Neural progenitor cell (in vitro differentiated cells): ENCODE measurements around the gene KCNN2. TPM values are rescaled to one million over a fixed set of nuclear protein-coding genes. Genes with fewer than 3 reads are reported as not detected.

Experiments used
- DNase-seq: peaks from one replicate; pipeline ENCODE4 v3.0.0-alpha.2; 2016; ENCODE audit warnings: low spot score
- H2AFZ ChIP-seq: fragments of 200-600 bp; sonication (generic); replicated peaks from 2 replicates; pipeline ENCODE4 v1.6.1; 2016; ENCODE audit warnings: antibody characterized with exemption
- H3F3A ChIP-seq: fragments of 200-600 bp; sonication (generic); 2 replicates; pipeline ENCODE4 v1.6.1; 2016; ENCODE audit warnings: antibody characterized with exemption, low read depth
- H3K27ac ChIP-seq: fragments of 200-600 bp; sonication (generic); 2 replicates; pipeline ENCODE4 v1.5.1; 2016; ENCODE audit warnings: mild to moderate bottlenecking
- H3K27me3 ChIP-seq: fragments of 200-600 bp; sonication (generic); 2 replicates; pipeline ENCODE4 v1.6.1; 2016; ENCODE audit warnings: mild to moderate bottlenecking, moderate library complexity
- H3K36me3 ChIP-seq: fragments of 200-600 bp; sonication (generic); 2 replicates; pipeline ENCODE4 v1.5.1; 2016
- H3K4me1 ChIP-seq: fragments of 200-600 bp; sonication (generic); 2 replicates; pipeline ENCODE4 v1.6.1; 2016; ENCODE audit warnings: mixed run types
- H3K4me2 ChIP-seq: fragments of 200-600 bp; sonication (generic); 2 replicates; pipeline ENCODE4 v1.6.1; 2016
- H3K4me3 ChIP-seq: fragments of 200-600 bp; sonication (generic); 2 replicates; pipeline ENCODE4 v1.5.1; 2016
- H3K79me2 ChIP-seq: fragments of 200-600 bp; sonication (generic); 2 replicates; pipeline ENCODE4 v1.6.1; 2016; ENCODE audit warnings: low read depth
- H3K9ac ChIP-seq: fragments of 200-600 bp; sonication (generic); 2 replicates; pipeline ENCODE4 v1.6.1; 2016
- H3K9me3 ChIP-seq: fragments of 200-600 bp; sonication (generic); 2 replicates; pipeline ENCODE4 v1.5.1; 2016; ENCODE audit warnings: low read depth
- H4K20me1 ChIP-seq: fragments of 200-600 bp; sonication (generic); 2 replicates; pipeline ENCODE4 v1.6.1; 2016; ENCODE audit warnings: low read depth
- H3K27ac Mint-ChIP-seq: 3 replicates; pipeline ENCODE4 v1.8.0; 2021; ENCODE audit warnings: mixed read lengths
- H3K27me3 Mint-ChIP-seq: 2 replicates; pipeline ENCODE4 v1.8.0; 2022; ENCODE audit warnings: low read depth, mild to moderate bottlenecking, inconsistent platforms, moderate library complexity, mixed read lengths; ENCODE audit not compliant: insufficient read depth
- H3K36me3 Mint-ChIP-seq: 3 replicates; pipeline ENCODE4 v1.8.0; 2021; ENCODE audit warnings: mixed read lengths
- H3K4me1 Mint-ChIP-seq: 3 replicates; pipeline ENCODE4 v1.8.0; 2021; ENCODE audit warnings: mixed read lengths
- H3K4me3 Mint-ChIP-seq: 3 replicates; pipeline ENCODE4 v1.8.0; 2021; ENCODE audit warnings: mild to moderate bottlenecking, moderate library complexity, mixed read lengths
- H3K9me3 Mint-ChIP-seq: 3 replicates; pipeline ENCODE4 v1.8.0; 2020; ENCODE audit warnings: mixed read lengths
- EZH2 ChIP-seq: fragments of 200-600 bp; sonication (generic); IDR thresholded peaks from 2 replicates; pipeline ENCODE4 v1.6.1; 2017; ENCODE audit warnings: antibody characterized with exemption, mild to moderate bottlenecking, moderate library complexity
- EZH2phosphoT487 ChIP-seq: fragments of 200-600 bp; sonication (generic); IDR thresholded peaks from 2 replicates; pipeline ENCODE4 v1.6.1; 2017; ENCODE audit warnings: antibody characterized with exemption
- total RNA-seq: library from RNA; depleted of rRNA; stranded (reverse); fragments of >200 nt; gene quantifications from 2 replicates; pipeline ENCODE4 v1.2.3, GENCODE V29; 2015; ENCODE audit warnings: low replicate concordance
- TF ChIP-seq, protein P1 (sequence below): fragments of 200-600 bp; sonication (generic); IDR thresholded peaks from 2 replicates; pipeline ENCODE4 v1.5.1; 2017; ENCODE audit warnings: antibody characterized with exemption, mild to moderate bottlenecking

The KCNN2 gene
- total RNA-seq, 1 donor from 2014 or later = 5.2 TPM

DNA sequence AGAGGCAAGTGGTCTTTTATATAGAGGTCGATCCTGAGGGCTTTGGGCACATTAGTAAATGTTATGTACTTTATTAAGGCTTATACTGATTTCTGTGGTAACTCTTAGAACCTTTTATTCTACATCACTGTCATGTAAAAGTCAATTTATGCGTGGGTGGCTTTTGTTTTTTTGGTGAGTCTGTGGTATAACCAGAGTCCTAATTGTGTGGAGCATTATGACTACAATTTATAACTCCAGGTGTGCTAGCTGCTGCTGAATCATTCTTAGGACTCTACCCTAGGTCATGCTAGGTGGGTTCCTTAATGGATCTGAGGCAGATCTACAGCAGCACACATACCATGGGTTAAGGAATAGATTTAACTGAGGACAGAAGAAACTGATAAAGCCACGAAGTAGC is 33.9 kb upstream of the KCNN2 start:
- Mint-ChIP-seq H3K36me3 (no peaks in the 10 kb centered on the region), H3K27ac (no peak overlapping the region), H3K4me3 (no peak overlapping the region), H3K4me1 (no peaks in the 10 kb centered on the region), H3K9me3 (no peaks in the 10 kb centered on the region), H3K27me3 (no peaks in the 10 kb centered on the region)
- H3K9ac ChIP-seq = no peak overlapping the region
- H3K27me3 ChIP-seq = no peaks in the 10 kb centered on the region
- peaks cover 5% of the 10 kb centered on the region for H3K4me1 ChIP-seq
- H3K36me3 ChIP-seq = no peaks in the 10 kb centered on the region
- no peak for DNase-seq
- no peaks in the 10 kb centered on the region for H3K79me2 ChIP-seq
- no peak overlapping the region for H3K4me2 ChIP-seq
- no peaks in the 10 kb centered on the region for H3K9me3 ChIP-seq
- H4K20me1 ChIP-seq = no peaks in the 10 kb centered on the region
- no peak overlapping the region for H3K27ac ChIP-seq
- H3K4me3 ChIP-seq = no peak overlapping the region
- no peaks in the 10 kb centered on the region for H3F3A ChIP-seq
- TF ChIP-seq, protein P1, sequence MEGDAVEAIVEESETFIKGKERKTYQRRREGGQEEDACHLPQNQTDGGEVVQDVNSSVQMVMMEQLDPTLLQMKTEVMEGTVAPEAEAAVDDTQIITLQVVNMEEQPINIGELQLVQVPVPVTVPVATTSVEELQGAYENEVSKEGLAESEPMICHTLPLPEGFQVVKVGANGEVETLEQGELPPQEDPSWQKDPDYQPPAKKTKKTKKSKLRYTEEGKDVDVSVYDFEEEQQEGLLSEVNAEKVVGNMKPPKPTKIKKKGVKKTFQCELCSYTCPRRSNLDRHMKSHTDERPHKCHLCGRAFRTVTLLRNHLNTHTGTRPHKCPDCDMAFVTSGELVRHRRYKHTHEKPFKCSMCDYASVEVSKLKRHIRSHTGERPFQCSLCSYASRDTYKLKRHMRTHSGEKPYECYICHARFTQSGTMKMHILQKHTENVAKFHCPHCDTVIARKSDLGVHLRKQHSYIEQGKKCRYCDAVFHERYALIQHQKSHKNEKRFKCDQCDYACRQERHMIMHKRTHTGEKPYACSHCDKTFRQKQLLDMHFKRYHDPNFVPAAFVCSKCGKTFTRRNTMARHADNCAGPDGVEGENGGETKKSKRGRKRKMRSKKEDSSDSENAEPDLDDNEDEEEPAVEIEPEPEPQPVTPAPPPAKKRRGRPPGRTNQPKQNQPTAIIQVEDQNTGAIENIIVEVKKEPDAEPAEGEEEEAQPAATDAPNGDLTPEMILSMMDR = no peak
- no peak for TF ChIP-seq EZH2
- no peak for TF ChIP-seq EZH2phosphoT487
- no peak overlapping the region for H2AFZ ChIP-seq

DNA sequence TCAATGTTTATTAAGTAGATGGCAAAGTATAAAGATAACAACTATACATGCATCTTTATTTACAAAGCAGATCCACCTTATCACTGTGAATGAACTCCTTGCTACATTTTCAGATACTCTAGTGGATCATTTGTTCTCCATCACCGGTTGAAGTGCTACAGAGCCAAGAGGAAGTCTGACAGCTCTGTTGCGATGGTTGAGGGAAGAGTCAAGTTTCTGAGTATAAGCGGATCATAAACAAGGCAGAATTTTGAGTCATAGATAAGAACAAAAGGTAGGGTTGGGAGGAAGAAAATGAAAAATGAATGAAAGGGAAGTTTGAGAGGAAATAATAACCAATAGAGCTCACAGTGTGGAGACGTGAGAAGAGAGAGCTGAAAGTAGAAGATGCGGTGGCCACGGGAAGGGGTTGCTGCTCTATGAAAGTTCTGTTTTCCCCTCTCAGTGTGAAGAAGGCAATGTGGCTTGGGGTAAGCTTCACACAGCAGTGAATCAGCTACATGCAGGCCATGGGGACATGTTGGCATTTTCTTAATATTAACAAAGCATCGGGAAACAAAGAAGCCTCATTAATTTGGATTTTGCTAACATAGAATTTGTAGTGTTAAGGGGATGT is 30.8 kb upstream of the KCNN2 start:
- no peak overlapping the region for H3K9ac ChIP-seq
- H3K4me2 ChIP-seq = no peak overlapping the region
- H3K4me1 Mint-ChIP-seq = no peaks in the 10 kb centered on the region
- no peak overlapping the region for H3K4me3 ChIP-seq
- no peaks in the 10 kb centered on the region for H3K27me3 Mint-ChIP-seq
- H3K4me3 Mint-ChIP-seq = no peak overlapping the region
- no peak overlapping the region for H2AFZ ChIP-seq
- H3K79me2 ChIP-seq = no peaks in the 10 kb centered on the region
- H3K27ac Mint-ChIP-seq = no peak overlapping the region
- H3F3A ChIP-seq = no peaks in the 10 kb centered on the region
- no peaks in the 10 kb centered on the region for H3K9me3 ChIP-seq
- TF ChIP-seq, protein P1 = no peak
- TF ChIP-seq EZH2 = no peak
- TF ChIP-seq EZH2phosphoT487 = no peak
- H3K36me3 ChIP-seq = no peaks in the 10 kb centered on the region
- H3K27ac ChIP-seq = no peak overlapping the region
- no peaks in the 10 kb centered on the region for H3K9me3 Mint-ChIP-seq
- H4K20me1 ChIP-seq = no peaks in the 10 kb centered on the region
- DNase-seq = no peak
- H3K36me3 Mint-ChIP-seq = no peaks in the 10 kb centered on the region
- H3K27me3 ChIP-seq = no peaks in the 10 kb centered on the region
- no peaks in the 10 kb centered on the region for H3K4me1 ChIP-seq

- Histone ChIP-seq H3K27me3 (no peaks in the 10 kb centered on the region), H3K4me1 (no peaks in the 10 kb centered on the region), H3K9ac (no peak overlapping the region), H2AFZ (no peak overlapping the region), H3K4me3 (no peak overlapping the region), H4K20me1 (no peaks in the 10 kb centered on the region), H3K27ac (no peak overlapping the region), H3K9me3 (no peaks in the 10 kb centered on the region), H3F3A (no peaks in the 10 kb centered on the region), H3K36me3 (no peaks in the 10 kb centered on the region), H3K79me2 (no peaks in the 10 kb centered on the region), H3K4me2 (no peak overlapping the region)
- Mint-ChIP-seq H3K9me3 (no peaks in the 10 kb centered on the region), H3K4me1 (no peaks in the 10 kb centered on the region), H3K36me3 (no peaks in the 10 kb centered on the region), H3K27me3 (no peaks in the 10 kb centered on the region), H3K4me3 (no peak overlapping the region), H3K27ac (no peak overlapping the region)
- no peak for TF ChIP-seq EZH2
- no peak for TF ChIP-seq EZH2phosphoT487
- TF ChIP-seq, protein P1 = no peak
- DNase-seq = no peak
These were observed 29.4 kb upstream of the KCNN2 start for GRCh38 chr5:114332493-114332892.
